H1 (cell line): ENCODE results near the gene RARA. TPM values are rescaled to one million over a fixed set of nuclear protein-coding genes. Genes with fewer than 3 reads are reported as not detected.

Experiments used
- CTCF ChIA-PET: fragments of 300-600 bp; sonication (Branson Sonifier 250); formaldehyde crosslinking; loops from one replicate; lab custom pipeline; 2021; ENCODE audit not compliant: partially characterized antibody; lab: Charles Lee
- POLR2A ChIA-PET: fragments of 300-600 bp; sonication (Branson Sonifier 250); formaldehyde crosslinking; loops from one replicate; lab custom pipeline; 2021; ENCODE audit warnings: inconsistent platforms; ENCODE audit not compliant: partially characterized antibody; lab: Charles Lee
- DNase-seq, 2 experiments: peaks; one replicate each; pipeline versions ENCODE4 v3.0.0 to v3.0.0-alpha.2; 2010 to 2022; ENCODE audit warnings: low spot score in 2 of 2, low read depth in 1 of 2, mixed read lengths in 1 of 2
- FAIRE-seq: peaks from 2 replicates; lab custom pipeline; 2011; peaks lifted over from hg19 to GRCh38; lab: Jason Lieb, UNC
- H2AFZ ChIP-seq: 2 replicates; pipeline ENCODE4 v1.8.1; 2012; ENCODE audit warnings: low read length, inconsistent platforms
- H2AK5ac ChIP-seq: 2 replicates; pipeline ENCODE4 v1.6.1; 2013; ENCODE audit warnings: low read depth, low read length
- H2BK120ac ChIP-seq: replicated peaks from 2 replicates; pipeline ENCODE3; 2013; ENCODE audit warnings: low read depth, low read length, inconsistent platforms
- H2BK12ac ChIP-seq: 2 replicates; pipeline ENCODE4 v1.6.1; 2013; ENCODE audit warnings: low read depth, low read length
- H2BK15ac ChIP-seq: 2 replicates; pipeline ENCODE4 v1.6.1; 2013; ENCODE audit warnings: low read length
- H2BK20ac ChIP-seq: 2 replicates; pipeline ENCODE4 v1.6.1; 2013; ENCODE audit warnings: low read length
- H2BK5ac ChIP-seq: 2 replicates; pipeline ENCODE4 v1.6.1; 2013; ENCODE audit warnings: low read depth, low read length
- H3K14ac ChIP-seq: 2 replicates; pipeline ENCODE4 v1.6.1; 2013; ENCODE audit warnings: inconsistent platforms; ENCODE audit not compliant: insufficient read length
- H3K18ac ChIP-seq: 2 replicates; pipeline ENCODE4 v1.6.1; 2013; ENCODE audit warnings: low read length; ENCODE audit errors: extremely low read depth
- H3K23ac ChIP-seq: 2 replicates; pipeline ENCODE4 v1.6.1; 2013; ENCODE audit warnings: inconsistent platforms; ENCODE audit not compliant: insufficient read length
- H3K23me2 ChIP-seq: 2 replicates; pipeline ENCODE4 v1.6.1; 2013; ENCODE audit warnings: low read depth, low read length
- H3K27ac ChIP-seq: 2 replicates; pipeline ENCODE4 v1.6.1; 2011; ENCODE audit warnings: low read depth, low read length, inconsistent platforms
- H3K27me3 ChIP-seq, 4 experiments: replicated peaks in 1 of 4; 1 replicate in 1 of 4; 2 replicates in 3 of 4; pipeline versions ENCODE4 v1.6.1 to v1.8.1; 2011 to 2013; ENCODE audit warnings: low read length in 3 of 4, mild to moderate bottlenecking in 3 of 4, inconsistent platforms in 2 of 4, mixed read lengths in 2 of 4, moderate library complexity in 1 of 4; ENCODE audit not compliant: control insufficient read depth in 3 of 4, insufficient read depth in 3 of 4; ENCODE audit errors: extremely low read depth in 1 of 4
- H3K36me3 ChIP-seq, 4 experiments: 2 replicates each; pipeline versions ENCODE4 v1.6.1 to v1.8.1; 2011 to 2013; ENCODE audit warnings: mild to moderate bottlenecking in 4 of 4, low read length in 3 of 4, moderate library complexity in 2 of 4, control low read depth in 1 of 4, inconsistent platforms in 1 of 4; ENCODE audit not compliant: insufficient read depth in 4 of 4, control insufficient read depth in 2 of 4
- H3K4ac ChIP-seq: replicated peaks from 2 replicates; pipeline ENCODE3; 2013; ENCODE audit warnings: low read length, low read depth, mixed read lengths, inconsistent platforms; ENCODE audit not compliant: insufficient read length
- H3K4me1 ChIP-seq, 4 experiments: replicated peaks in 1 of 4; 1 replicate in 1 of 4; 2 replicates in 3 of 4; pipeline versions ENCODE4 v1.6.1 to v1.8.1; 2011 to 2013; ENCODE audit warnings: low read length in 3 of 4, inconsistent platforms in 2 of 4, mixed read lengths in 1 of 4; ENCODE audit not compliant: insufficient read depth in 4 of 4, control insufficient read depth in 3 of 4
- H3K4me2 ChIP-seq, 2 experiments: 2 replicates each; pipeline versions ENCODE4 v1.6.1 to v1.8.1; 2011 to 2013; ENCODE audit warnings: low read depth in 2 of 2, low read length in 2 of 2, control low read depth in 1 of 2, inconsistent platforms in 1 of 2, mild to moderate bottlenecking in 1 of 2; ENCODE audit not compliant: insufficient read depth in 1 of 2
- H3K4me3 ChIP-seq, 4 experiments: fragments of 200-600, 300-600 bp in 1 of 4; sonication (generic), shearing (Covaris generic), sonication (Bioruptor Twin) in 1 of 4; 2 replicates each; pipeline versions ENCODE4 v1.5.1 to v1.8.1; 2011 to 2016; ENCODE audit warnings: low read length in 4 of 4, low read depth in 3 of 4, control low read depth in 2 of 4, inconsistent platforms in 2 of 4, mild to moderate bottlenecking in 2 of 4, mixed read lengths in 1 of 4, moderate library complexity in 1 of 4; ENCODE audit not compliant: insufficient read depth in 2 of 4; ENCODE audit errors: extremely low read depth in 1 of 4
- H3K56ac ChIP-seq: replicated peaks from 2 replicates; pipeline ENCODE3; 2013; ENCODE audit warnings: low read depth, mild to moderate bottlenecking, mixed read lengths, low read length, inconsistent platforms; ENCODE audit not compliant: insufficient read length
- H3K79me1 ChIP-seq: 2 replicates; pipeline ENCODE4 v1.6.1; 2013; ENCODE audit warnings: low read depth, low read length, control low read depth
- H3K79me2 ChIP-seq, 2 experiments: 2 replicates each; pipeline versions ENCODE4 v1.6.1 to v1.8.1; 2012 to 2013; ENCODE audit warnings: low read length in 2 of 2, mild to moderate bottlenecking in 2 of 2, inconsistent platforms in 1 of 2; ENCODE audit not compliant: insufficient read depth in 2 of 2, control insufficient read depth in 1 of 2
- H3K9ac ChIP-seq, 4 experiments: replicated peaks in 1 of 4; 1 replicate in 1 of 4; 2 replicates in 3 of 4; pipeline versions ENCODE4 v1.6.1 to v1.8.1; 2011 to 2013; ENCODE audit warnings: low read depth in 3 of 4, low read length in 3 of 4, control low read depth in 2 of 4, mild to moderate bottlenecking in 2 of 4, moderate library complexity in 2 of 4, inconsistent platforms in 1 of 4; ENCODE audit errors: extremely low read depth in 1 of 4
- H3K9me3 ChIP-seq, 2 experiments: 2 replicates each; pipeline versions ENCODE4 v1.6.1 to v1.8.1; 2012 to 2013; ENCODE audit warnings: mild to moderate bottlenecking in 2 of 2, moderate library complexity in 2 of 2, control low read depth in 1 of 2, inconsistent platforms in 1 of 2, low read depth in 1 of 2, low read length in 1 of 2, mixed read lengths in 1 of 2; ENCODE audit not compliant: insufficient read depth in 2 of 2
- H4K20me1 ChIP-seq, 2 experiments: replicated peaks in 1 of 2; 2 replicates each; pipeline versions ENCODE3 to v1.8.1; 2011 to 2013; ENCODE audit warnings: inconsistent platforms in 2 of 2, low read length in 2 of 2, mild to moderate bottlenecking in 1 of 2; ENCODE audit not compliant: insufficient read depth in 2 of 2, control insufficient read depth in 1 of 2
- H4K5ac ChIP-seq: 2 replicates; pipeline ENCODE4 v1.6.1; 2013; ENCODE audit warnings: low read length, low read depth, mixed read lengths, inconsistent platforms; ENCODE audit not compliant: insufficient read length
- H4K8ac ChIP-seq: 2 replicates; pipeline ENCODE4 v1.8.0; 2013; ENCODE audit warnings: mild to moderate bottlenecking, moderate library complexity, low read length, inconsistent platforms; ENCODE audit not compliant: insufficient read depth; ENCODE audit errors: extremely low read depth
- H4K91ac ChIP-seq: replicated peaks from 2 replicates; pipeline ENCODE3; 2013; ENCODE audit warnings: low read length, mixed read lengths, inconsistent platforms; ENCODE audit not compliant: insufficient read length
- BRCA1 ChIP-seq: IDR thresholded peaks from 2 replicates; pipeline ENCODE4 v1.6.1; 2012; ENCODE audit warnings: low read depth, low read length, improper control_type of control experiment
- CBX5 ChIP-seq: fragments of 300-800, 300-1000 bp; sonication (generic); IDR thresholded peaks from 2 replicates; pipeline ENCODE4 v1.7.1; 2016; ENCODE audit warnings: antibody characterized with exemption, low read length, low read depth
- EP300 ChIP-seq, 2 experiments: IDR thresholded peaks; 1 replicate in 1 of 2; 2 replicates in 1 of 2; pipeline ENCODE4 v1.6.1; 2011 to 2012; ENCODE audit warnings: low read depth in 2 of 2, low read length in 2 of 2, mild to moderate bottlenecking in 2 of 2, borderline replicate concordance in 1 of 2, inconsistent platforms in 1 of 2, moderate library complexity in 1 of 2
- EZH2 ChIP-seq: fragments of 200-600 bp; sonication (generic); IDR thresholded peaks from 2 replicates; pipeline ENCODE4 v1.7.1; 2012; ENCODE audit warnings: low read depth, mild to moderate bottlenecking, moderate library complexity, low read length, inconsistent platforms; ENCODE audit not compliant: severe bottlenecking
- MAX ChIP-seq: IDR thresholded peaks from 2 replicates; pipeline ENCODE4 v1.6.1; 2012; ENCODE audit warnings: inconsistent platforms
- PHF8 ChIP-seq: fragments of 200-600 bp; sonication (generic); conservative IDR thresholded peaks from 2 replicates; pipeline ENCODE4 v1.7.1; 2012; ENCODE audit warnings: low read depth, mild to moderate bottlenecking, inconsistent platforms, low read length, moderate library complexity
- POLR2AphosphoS5 ChIP-seq: IDR thresholded peaks from 2 replicates; pipeline ENCODE4 v1.6.1; 2011; ENCODE audit warnings: low read depth, low read length
- SAP30 ChIP-seq: fragments of 300-600 bp; sonication (generic); IDR thresholded peaks from 2 replicates; pipeline ENCODE4 v1.7.1; 2012; ENCODE audit warnings: low read length, moderate library complexity, mild to moderate bottlenecking, inconsistent platforms; ENCODE audit not compliant: insufficient read depth, insufficient replicate concordance
- SP1 ChIP-seq: IDR thresholded peaks from 2 replicates; pipeline ENCODE4 v1.6.1; 2011; ENCODE audit warnings: low read depth, low read length
- TAF1 ChIP-seq: IDR thresholded peaks from 2 replicates; pipeline ENCODE4 v1.6.1; 2011; ENCODE audit warnings: mild to moderate bottlenecking, low read depth, low read length
- TCF12 ChIP-seq: IDR thresholded peaks from 2 replicates; pipeline ENCODE4 v1.6.1; 2011; ENCODE audit warnings: low read depth, mild to moderate bottlenecking, low read length
- WGBS, 2 experiments: shearing (Covaris generic) in 1 of 2; methylation state at CpG; one replicate each; pipeline versions ENCODE4 v1.1.6 to v1.1.7; 2013 to 2015; ENCODE audit warnings: low lambda C conversion rate in 2 of 2, mixed read lengths in 2 of 2, inconsistent platforms in 1 of 2, low coverage in 1 of 2, missing lambda C conversion rate in 1 of 2; ENCODE audit not compliant: insufficient replicate concordance in 2 of 2, insufficient coverage in 1 of 2, insufficient read length in 1 of 2; ENCODE audit errors: extremely low coverage in 1 of 2, missing lambda C conversion rate in 1 of 2; 5-methylcytosine and 5-hydroxymethylcytosine counted together
- polyA plus RNA-seq, 7 experiments: library from polyadenylated mRNA; depleted of rRNA in 3 of 7; stranded (reverse) in 5 of 7; unstranded in 2 of 7; fragments of >200 nt in 5 of 7; fragments of 200-250 nt in 2 of 7; gene quantifications; 1 replicate in 5 of 7; 2 replicates in 1 of 7; 4 replicates in 1 of 7; pipeline versions ENCODE4 v1.2.1 to v1.2.3, GENCODE V29; 2011 to 2013; ENCODE audit warnings: missing spikeins in 2 of 7, mixed read lengths in 2 of 7
- total RNA-seq: library from RNA; stranded (reverse); fragmentation: NEBNext Ultra II Directional; extraction: Animal tissue kit (Norgen Biotek cat#: 25700); gene quantifications from 2 replicates; pipeline ENCODE4 v1.2.1, GENCODE V29; 2021

Gene RARA
- total and polyA plus RNA-seq, 2 of the 8 experiments (the other 6 are each of a cell fraction or from before 2014, with no cell fraction given) = 4.4 to 16.5 TPM

- peak overlapping the region; percentile 21 to 65 (median 43) for H3K4me3 ChIP-seq
- H2BK15ac ChIP-seq = no peak overlapping the region; the same call in 1 of the 2 replicates
- no peak overlapping the region; the same call in 1 of the 2 replicates for H2BK12ac ChIP-seq
- no peaks in the 10 kb centered on the region for H3K9me3 ChIP-seq
- H3K23me2 ChIP-seq = peaks cover 18% of the 10 kb centered on the region; the same call in 1 of the 2 replicates
- peak overlapping the region; percentile 48; the same call in 1 of the 2 replicates for H3K18ac ChIP-seq
- H3K79me2 ChIP-seq = no peaks in the 10 kb centered on the region
- no peaks in the 10 kb centered on the region for H3K79me1 ChIP-seq
- peak overlapping the region; percentile 36; the same call in 1 of the 2 replicates for H4K8ac ChIP-seq
- H3K4me1 ChIP-seq = peaks cover 6 to 34% (median 23%) of the 10 kb centered on the region in 4 experiments
- FAIRE-seq (no peak), DNase-seq (peak in 1 of 2 experiments; percentile 65)
- H3K27me3 ChIP-seq = peaks cover 8 to 27% (median 24%) of the 10 kb centered on the region in 4 experiments
- peak overlapping the region; percentile 75 to 98 for H3K4me2 ChIP-seq
- WGBS, 2 experiments = 3% methylated on average over 59 of the region's 91 CpGs; no CpG with 5 or more reads in 1 of the 2 experiments
- H4K91ac ChIP-seq = no peak overlapping the region
- ChIA-PET CTCF (interaction anchor here (0.9 to 30.8 kb wide), 19 partner anchors 8 to 196 kb away, joined by 3 to 1198 read pairs (median 7); partner anchors contain the start of gene RARA), POLR2A (interaction anchor here (0.6 to 27.8 kb wide), 4 partner anchors 8 to 135 kb away, joined by 3 to 570 read pairs (median 4); partner anchors contain the start of genes CDC6 and RARA)
- peak overlapping the region; percentile 46; the same call in 1 of the 2 replicates for H2AFZ ChIP-seq
- H3K14ac ChIP-seq = no peak overlapping the region
- no peak overlapping the region for H3K4ac ChIP-seq
- no peak overlapping the region for H2BK5ac ChIP-seq
- H3K36me3 ChIP-seq = no peaks in the 10 kb centered on the region
- H4K20me1 ChIP-seq = peaks cover 0 to 2% of the 10 kb centered on the region in 2 experiments
- H4K5ac ChIP-seq = no peak overlapping the region
- H2BK20ac ChIP-seq = peak overlapping the region; percentile 48; the same call in 1 of the 2 replicates
- H2BK120ac ChIP-seq = no peak overlapping the region
- H2AK5ac ChIP-seq = no peak overlapping the region
- H3K23ac ChIP-seq = no peak overlapping the region
- H3K9ac ChIP-seq = peak overlapping the region in 2 of 4 experiments; percentile 13 to 69; a peak in 1 of 7 replicates
- no peak overlapping the region for H3K27ac ChIP-seq
- no peak overlapping the region for H3K56ac ChIP-seq
- TF ChIP-seq TCF12 (no peak), BRCA1 (no peak), MAX (peak; percentile 12; the same call in 1 of the 2 replicates), TAF1 (0 out of 2 replicates have a peak, but pooled peaks have one; percentile 7), CBX5 (no peak), PHF8 (0 out of 2 replicates have a peak, but pooled peaks have one; percentile 20), SAP30 (no peak), SP1 (no peak), EZH2 (peak; percentile 55), POLR2AphosphoS5 (no peak), EP300 (IDR thresholded peaks at IDR 0.05; ENCODE audit: borderline replicate concordance in 1 of 2, low read depth in 2 of 2, low read length in 2 of 2) (no peak)
Observed at GRCh38 chr17:40363111-40363827, 54.3 kb downstream of the RARA start.
